ENCODE results near the gene KRTAP2-1. TPM values are rescaled to one million over a fixed set of nuclear protein-coding genes. Genes with fewer than 3 reads are reported as not detected.

The KRTAP2-1 gene
- polyA plus RNA-seq, 2 of the 4 experiments (the other 2 are of a cell fraction): not detected

- no peak for TF ChIP-seq RNF2 (IDR thresholded peaks at IDR 0.05; ENCODE audit: borderline replicate concordance, low read depth)
Measured at GRCh38 chr17:41064301-41064700, 17.2 kb upstream of the KRTAP2-1 start (continued).

- Histone ChIP-seq H3K9me3 (no peaks in the 10 kb centered on the region), H3K4me3 (no peak overlapping the region), H3K4me2 (no peak overlapping the region), H3K27ac (no peak overlapping the region), H3K4me1 (peaks cover 39% of the 10 kb centered on the region)
- DNase-seq (ENCODE audit: low read depth in 1 of 2, low spot score in 1 of 2): no peak
- 77% methylated on average over 4 of the region's 4 CpGs for WGBS (ENCODE audit: missing lambda C conversion rate)
- FAIRE-seq: no peak
- ATAC-seq: no peak
- ChIA-PET POLR2A (no interaction called here), CTCF (interaction anchor here (0.7 to 1.4 kb wide), 2 partner anchors 12 to 599 kb away, joined by 3 to 4 read pairs; no protein-coding TSS in a partner anchor)
- TF ChIP-seq FOXS1 (CRISPR knock-in tag; IDR thresholded peaks at IDR 0.05) (no peak), HOXB5 (CRISPR knock-in tag; IDR thresholded peaks at IDR 0.05) (no peak), ZNF302 (CRISPR knock-in tag; IDR thresholded peaks at IDR 0.05) (no peak), RAD21 (conservative IDR thresholded peaks at IDR 0.05 in 1 of 2, IDR thresholded peaks at IDR 0.05 in 1 of 2) (no peak), CEBPB (IDR thresholded peaks at IDR 0.05) (no peak), RCOR1 (IDR thresholded peaks at IDR 0.05; ENCODE audit: low read depth, low read length) (no peak)
Measured at GRCh38 chr17:41063449-41063848, 16.3 kb upstream of the KRTAP2-1 start.

GRCh38 chr17:41061964-41062363 lies 14.8 kb upstream of the KRTAP2-1 start:
- CTCF ChIA-PET: interaction anchor here (1.0 kb wide), 1 partner anchor 205 kb away, joined by 3 read pairs; no protein-coding TSS in a partner anchor
- peak; percentile 59 for FAIRE-seq
- peak; percentile 23 to 52 for DNase-seq (ENCODE audit: low read depth in 1 of 2, low spot score in 1 of 2)
- TF ChIP-seq HOXB13 (CRISPR knock-in tag; IDR thresholded peaks at IDR 0.05; ENCODE audit: low read depth) (no peak), MAZ (IDR thresholded peaks at IDR 0.05; ENCODE audit: borderline replicate concordance, low read depth, low read length) (no peak), CTCF (IDR thresholded peaks at IDR 0.05) (no peak), RAD21 (conservative IDR thresholded peaks at IDR 0.05 in 1 of 2, IDR thresholded peaks at IDR 0.05 in 1 of 2) (0 out of 5 replicates have a peak, but pooled peaks have one; percentile 11), MAX (IDR thresholded peaks at IDR 0.05) (peak; percentile 49), SREBF2 (IDR thresholded peaks at IDR 0.05) (no peak), TFCP2L1 (CRISPR knock-in tag; IDR thresholded peaks at IDR 0.05) (no peak), FOXS1 (CRISPR knock-in tag; IDR thresholded peaks at IDR 0.05) (0 out of 2 replicates have a peak, but pooled peaks have one; percentile 35), NR3C1 (IDR thresholded peaks at IDR 0.05) (no peak), FOSB (CRISPR knock-in tag; IDR thresholded peaks at IDR 0.05) (no peak), MYC (IDR thresholded peaks at IDR 0.05; ENCODE audit: borderline replicate concordance, low read length) (no peak), KDM1A (IDR thresholded peaks at IDR 0.05; ENCODE audit: low read depth) (no peak), ZFP36 (IDR thresholded peaks at IDR 0.05; ENCODE audit: borderline replicate concordance, partially characterized antibody) (no peak), ZC3H11A (IDR thresholded peaks at IDR 0.05) (no peak), CEBPB (IDR thresholded peaks at IDR 0.05) (no peak), CHD4 (IDR thresholded peaks at IDR 0.05; ENCODE audit: borderline replicate concordance) (no peak), ATOH8 (CRISPR knock-in tag; IDR thresholded peaks at IDR 0.05; ENCODE audit: low read depth) (no peak), RFX5 (IDR thresholded peaks at IDR 0.05) (no peak), CBX2 (IDR thresholded peaks at IDR 0.05; ENCODE audit: borderline replicate concordance, low read depth) (no peak), POLR2AphosphoS2 (conservative IDR thresholded peaks at IDR 0.05; ENCODE audit: low read length) (no peak), EHF (CRISPR knock-in tag; IDR thresholded peaks at IDR 0.05) (no peak), RNF2 (IDR thresholded peaks at IDR 0.05; ENCODE audit: borderline replicate concordance, low read depth) (no peak), MAFK (IDR thresholded peaks at IDR 0.05; ENCODE audit: partially characterized antibody) (no peak), GATA3 (IDR thresholded peaks at IDR 0.05; ENCODE audit: borderline replicate concordance) (no peak), RARB (CRISPR knock-in tag; IDR thresholded peaks at IDR 0.05) (no peak), TP53 (CRISPR knock-in tag; IDR thresholded peaks at IDR 0.05) (no peak), BHLHE40 (IDR thresholded peaks at IDR 0.05; ENCODE audit: low read depth, low read length) (no peak), KDM5A (IDR thresholded peaks at IDR 0.05) (no peak), E2F6 (IDR thresholded peaks at IDR 0.05; ENCODE audit: borderline replicate concordance, low read depth) (peak; percentile 25; the same call in 1 of the 2 replicates), JUNB (IDR thresholded peaks at IDR 0.05) (no peak), EHMT2 (IDR thresholded peaks at IDR 0.05; ENCODE audit: low read depth) (no peak), HOXA7 (CRISPR knock-in tag; IDR thresholded peaks at IDR 0.05) (no peak)

More at GRCh38 chr17:41061964-41062363, 14.8 kb upstream of the KRTAP2-1 start:
- peaks cover 42% of the 10 kb centered on the region for H3K4me1 ChIP-seq
- peak overlapping the region; percentile 8; the same call in 1 of the 3 replicates for H3K4me2 ChIP-seq
- no peak overlapping the region for H3K4me3 ChIP-seq
- WGBS (ENCODE audit: missing lambda C conversion rate): 80% methylated on average over 1 of the region's 1 CpG
- H3K9me3 ChIP-seq: no peaks in the 10 kb centered on the region
- H3K27ac ChIP-seq: peak overlapping the region in 1 of 2 experiments; percentile 29; a peak in 2 of 6 replicates
- POLR2A ChIA-PET: no interaction called here
- ATAC-seq: peak in 1 of 2 experiments; percentile 48; a peak in 3 of 6 replicates
